Measurements from ENCODE around the gene BMS1. TPM values are rescaled to one million over a fixed set of nuclear protein-coding genes. Genes with fewer than 3 reads are reported as not detected.
A peak's percentile ranks its signal among the peaks of the same experiment; 100 is the strongest.

Gene BMS1
- total and polyA plus RNA-seq, 2 of the 8 experiments (the other 6 are each of a cell fraction or from before 2014, with no cell fraction given) = 3.7 to 34.6 TPM

- no peak for TF ChIP-seq RNF2 (IDR thresholded peaks at IDR 0.05; ENCODE audit: borderline replicate concordance, low read depth, low read length, missing control alignments, poor library complexity, severe bottlenecking)
- peak; percentile 68 for TF ChIP-seq KDM5A (IDR thresholded peaks at IDR 0.05; ENCODE audit: low read length)
- TF ChIP-seq CTBP2 (IDR thresholded peaks at IDR 0.05; ENCODE audit: borderline replicate concordance, insufficient read depth, insufficient read length, low read length) = peak; percentile 51
- peak; percentile 84; the same call in 1 of the 2 replicates for TF ChIP-seq YY1 (IDR thresholded peaks at IDR 0.05; ENCODE audit: low read depth, low read length)
- peak; percentile 33 for TF ChIP-seq KDM4A (IDR thresholded peaks at IDR 0.05; ENCODE audit: low read depth, low read length, severe bottlenecking)
- TF ChIP-seq SUZ12 (IDR thresholded peaks at IDR 0.05; ENCODE audit: low read length) = no peak
- peak; percentile 79; the same call in 1 of the 2 replicates for TF ChIP-seq RBBP5 (IDR thresholded peaks at IDR 0.05; ENCODE audit: borderline replicate concordance, low read depth, low read length)
- TF ChIP-seq SIRT6 (IDR thresholded peaks at IDR 0.05; ENCODE audit: low read length) = no peak
- no peak for TF ChIP-seq RFX5 (IDR thresholded peaks at IDR 0.05; ENCODE audit: borderline replicate concordance, low read depth, low read length)
- peak; percentile 47 for TF ChIP-seq NANOG (IDR thresholded peaks at IDR 0.05; ENCODE audit: insufficient read depth, low read depth, low read length, poor library complexity, severe bottlenecking)
- no peak for TF ChIP-seq KDM1A (IDR thresholded peaks at IDR 0.05; ENCODE audit: borderline replicate concordance, low read length)
- TF ChIP-seq, protein P1, sequence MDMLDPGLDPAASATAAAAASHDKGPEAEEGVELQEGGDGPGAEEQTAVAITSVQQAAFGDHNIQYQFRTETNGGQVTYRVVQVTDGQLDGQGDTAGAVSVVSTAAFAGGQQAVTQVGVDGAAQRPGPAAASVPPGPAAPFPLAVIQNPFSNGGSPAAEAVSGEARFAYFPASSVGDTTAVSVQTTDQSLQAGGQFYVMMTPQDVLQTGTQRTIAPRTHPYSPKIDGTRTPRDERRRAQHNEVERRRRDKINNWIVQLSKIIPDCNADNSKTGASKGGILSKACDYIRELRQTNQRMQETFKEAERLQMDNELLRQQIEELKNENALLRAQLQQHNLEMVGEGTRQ (IDR thresholded peaks at IDR 0.05; ENCODE audit: low read length) = no peak
- no peak for TF ChIP-seq JUN (IDR thresholded peaks at IDR 0.05; ENCODE audit: low read depth, low read length)
Observed at GRCh38 chr10:42782446-42783180, at the start of gene BMS1 (continued).
